Glutamatergic neuron (in vitro differentiated cells): ENCODE results near the gene GFPT1. TPM values are rescaled to one million over a fixed set of nuclear protein-coding genes. Genes with fewer than 3 reads are reported as not detected.
"Not testable (repeated sequence)": the region's sequence is repeated elsewhere in the genome, so short reads cannot be mapped to it uniquely, and the experiment has no call there.

Source experiments
- DNase-seq: peaks from one replicate; pipeline ENCODE4 v3.0.0; 2022
- H3K27ac Mint-ChIP-seq: one replicate; pipeline ENCODE4 v1.8.0; 2020; ENCODE audit warnings: mild to moderate bottlenecking, mixed read lengths, inconsistent platforms; ENCODE audit not compliant: unreplicated experiment
- H3K27me3 Mint-ChIP-seq: one replicate; pipeline ENCODE4 v1.8.0; 2020; ENCODE audit warnings: mild to moderate bottlenecking, moderate library complexity, mixed read lengths, inconsistent platforms; ENCODE audit not compliant: unreplicated experiment
- H3K36me3 Mint-ChIP-seq: one replicate; pipeline ENCODE4 v1.8.0; 2020; ENCODE audit warnings: mild to moderate bottlenecking, mixed read lengths, inconsistent platforms; ENCODE audit not compliant: unreplicated experiment
- H3K4me1 Mint-ChIP-seq: one replicate; pipeline ENCODE4 v1.8.0; 2020; ENCODE audit warnings: mild to moderate bottlenecking, low read depth, mixed read lengths, inconsistent platforms; ENCODE audit not compliant: unreplicated experiment
- H3K4me3 Mint-ChIP-seq: one replicate; pipeline ENCODE4 v1.8.0; 2020; ENCODE audit warnings: mild to moderate bottlenecking, mixed read lengths, inconsistent platforms; ENCODE audit not compliant: unreplicated experiment
- H3K9me3 Mint-ChIP-seq: one replicate; pipeline ENCODE4 v1.8.0; 2020; ENCODE audit warnings: mild to moderate bottlenecking, moderate library complexity, mixed read lengths, inconsistent platforms; ENCODE audit not compliant: unreplicated experiment
- total RNA-seq: library from RNA; stranded (reverse); fragmentation: NEBNext Ultra II Directional; extraction: Animal tissue kit (Norgen Biotek cat#: 25700); gene quantifications from one replicate; pipeline ENCODE4 v1.2.1, GENCODE V29; 2021; ENCODE audit not compliant: unreplicated experiment
- TF ChIP-seq, protein P1 (sequence below): fragments of 200-600 bp; sonication (generic); IDR thresholded peaks from one replicate; pipeline ENCODE4 v1.5.0; 2021; ENCODE audit not compliant: partially characterized antibody, unreplicated experiment

Gene GFPT1
- total RNA-seq, 1 donor from 2014 or later = 39.3 TPM

DNA sequence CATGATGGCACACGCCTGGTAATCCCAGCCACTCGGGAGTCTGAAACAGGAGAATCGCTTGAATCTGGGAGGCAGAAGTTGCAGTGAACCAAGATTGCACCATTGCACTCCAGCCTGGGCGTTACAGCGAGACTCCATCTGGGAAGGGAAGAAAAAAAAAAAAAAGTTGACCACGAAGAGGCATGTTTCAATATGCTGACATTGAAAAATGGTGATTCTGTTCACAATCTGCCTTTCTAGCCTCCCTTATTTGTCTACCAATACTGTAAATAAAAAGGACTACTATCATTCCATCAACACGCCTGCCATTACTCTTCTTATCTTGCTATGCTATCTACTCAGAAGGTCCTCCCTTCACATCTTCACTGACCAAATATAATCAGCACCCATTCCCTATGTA lies 18.4 kb downstream of the GFPT1 start:
- Mint-ChIP-seq H3K4me3 (no peak overlapping the region), H3K4me1 (no peaks in the 10 kb centered on the region), H3K27me3 (peaks cover 4% of the 10 kb centered on the region), H3K9me3 (no peaks in the 10 kb centered on the region), H3K36me3 (no peaks in the 10 kb centered on the region), H3K27ac (no peak overlapping the region)
- TF ChIP-seq, protein P1, sequence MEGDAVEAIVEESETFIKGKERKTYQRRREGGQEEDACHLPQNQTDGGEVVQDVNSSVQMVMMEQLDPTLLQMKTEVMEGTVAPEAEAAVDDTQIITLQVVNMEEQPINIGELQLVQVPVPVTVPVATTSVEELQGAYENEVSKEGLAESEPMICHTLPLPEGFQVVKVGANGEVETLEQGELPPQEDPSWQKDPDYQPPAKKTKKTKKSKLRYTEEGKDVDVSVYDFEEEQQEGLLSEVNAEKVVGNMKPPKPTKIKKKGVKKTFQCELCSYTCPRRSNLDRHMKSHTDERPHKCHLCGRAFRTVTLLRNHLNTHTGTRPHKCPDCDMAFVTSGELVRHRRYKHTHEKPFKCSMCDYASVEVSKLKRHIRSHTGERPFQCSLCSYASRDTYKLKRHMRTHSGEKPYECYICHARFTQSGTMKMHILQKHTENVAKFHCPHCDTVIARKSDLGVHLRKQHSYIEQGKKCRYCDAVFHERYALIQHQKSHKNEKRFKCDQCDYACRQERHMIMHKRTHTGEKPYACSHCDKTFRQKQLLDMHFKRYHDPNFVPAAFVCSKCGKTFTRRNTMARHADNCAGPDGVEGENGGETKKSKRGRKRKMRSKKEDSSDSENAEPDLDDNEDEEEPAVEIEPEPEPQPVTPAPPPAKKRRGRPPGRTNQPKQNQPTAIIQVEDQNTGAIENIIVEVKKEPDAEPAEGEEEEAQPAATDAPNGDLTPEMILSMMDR = no peak
- DNase-seq = no peak

DNA sequence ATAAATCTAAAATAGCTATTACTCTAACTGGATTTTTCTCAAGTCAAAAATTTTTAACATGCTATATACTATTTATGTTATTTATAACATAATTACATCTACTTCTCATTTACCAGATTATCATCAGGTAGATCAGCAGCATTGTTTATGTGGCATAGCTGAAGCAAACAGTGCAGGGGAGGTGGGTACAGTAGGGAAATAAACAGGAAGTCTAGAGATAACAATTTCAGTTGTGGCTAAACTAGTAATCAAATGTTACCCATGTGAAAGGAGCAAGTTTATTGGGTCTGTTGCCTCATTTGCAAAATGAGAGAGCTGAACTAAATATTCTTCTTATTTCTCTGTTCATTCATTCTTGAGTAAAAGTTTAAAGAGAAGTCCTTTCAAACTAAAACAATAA lies 27.7 kb downstream of the GFPT1 start:
- Mint-ChIP-seq H3K4me1 (no peaks in the 10 kb centered on the region), H3K9me3 (no peaks in the 10 kb centered on the region), H3K4me3 (no peak overlapping the region), H3K36me3 (no peaks in the 10 kb centered on the region), H3K27me3 (peaks cover 1% of the 10 kb centered on the region), H3K27ac (no peak overlapping the region)
- TF ChIP-seq, protein P1 = no peak
- DNase-seq = no peak

GRCh38 chr2:69358914-69359313 lies 28.1 kb downstream of the GFPT1 start:
- Mint-ChIP-seq H3K4me1 (no peaks in the 10 kb centered on the region), H3K4me3 (no peak overlapping the region), H3K27me3 (peaks cover 1% of the 10 kb centered on the region), H3K27ac (no peak overlapping the region), H3K36me3 (no peaks in the 10 kb centered on the region), H3K9me3 (no peaks in the 10 kb centered on the region)
- TF ChIP-seq, protein P1 = no peak
- no peak for DNase-seq

GRCh38 chr2:69356471-69356870 lies 30.6 kb downstream of the GFPT1 start:
- H3K4me1 Mint-ChIP-seq = no peaks in the 10 kb centered on the region
- TF ChIP-seq, protein P1 = no peak
- H3K27ac Mint-ChIP-seq = no peak overlapping the region
- H3K36me3 Mint-ChIP-seq = no peaks in the 10 kb centered on the region
- peaks cover 1% of the 10 kb centered on the region for H3K27me3 Mint-ChIP-seq
- H3K4me3 Mint-ChIP-seq = no peak overlapping the region
- DNase-seq = no peak
- no peaks in the 10 kb centered on the region for H3K9me3 Mint-ChIP-seq

DNA sequence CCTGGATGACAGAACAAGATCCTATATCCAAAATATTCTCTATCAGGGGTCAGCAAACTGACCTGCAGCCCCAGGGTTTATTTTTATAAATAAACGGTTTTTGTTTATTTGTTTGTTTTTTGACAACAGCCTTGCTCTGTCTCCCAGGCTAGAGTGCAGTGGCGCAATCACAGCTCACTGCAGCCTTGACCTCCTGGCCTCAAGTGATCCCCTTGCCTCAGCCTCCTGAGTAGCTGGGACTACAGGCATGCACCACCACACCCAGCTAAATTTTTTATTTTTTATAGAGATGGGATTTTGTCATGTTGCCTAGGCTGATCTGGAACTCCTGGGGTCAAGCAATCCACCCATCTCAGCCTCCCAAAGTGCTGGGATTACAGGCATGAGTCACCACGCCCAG lies 32.1 kb downstream of the GFPT1 start:
- H3K9me3 Mint-ChIP-seq, H3K4me1 Mint-ChIP-seq, H3K27me3 Mint-ChIP-seq, H3K27ac Mint-ChIP-seq, H3K36me3 Mint-ChIP-seq, DNase-seq, H3K4me3 Mint-ChIP-seq: not testable (repeated sequence)

- H3K9me3 Mint-ChIP-seq = no peaks in the 10 kb centered on the region
- no peak overlapping the region for H3K27ac Mint-ChIP-seq
- no peaks in the 10 kb centered on the region for H3K36me3 Mint-ChIP-seq
- DNase-seq = no peak
- peaks cover 1% of the 10 kb centered on the region for H3K27me3 Mint-ChIP-seq
- no peak overlapping the region for H3K4me3 Mint-ChIP-seq
- no peaks in the 10 kb centered on the region for H3K4me1 Mint-ChIP-seq
- TF ChIP-seq, protein P1 = no peak
Measured at GRCh38 chr2:69353360-69353759, 33.7 kb downstream of the GFPT1 start.
